ENCODE results near the gene SPECC1.

The SPECC1 gene

GRCh38 chr17:20125724-20126123 is 116.6 kb downstream of the SPECC1 start:
- Histone ChIP-seq H3K4me1 (ENCODE audit: control insufficient read depth, low read length) (no peaks in the 10 kb centered on the region), H3K9me3 (ENCODE audit: control insufficient read depth, insufficient read depth, low read length) (no peaks in the 10 kb centered on the region), H3K9me2 (replicated peaks; ENCODE audit: control insufficient read depth, low read length) (no peaks in the 10 kb centered on the region), H3K27me3 (ENCODE audit: control insufficient read depth, low read length) (peaks cover 5% of the 10 kb centered on the region; the same call in 1 of the 2 replicates), H3K27ac (ENCODE audit: low read depth, low read length) (no peak overlapping the region), H3K36me3 (ENCODE audit: control insufficient read depth, low read length) (no peaks in the 10 kb centered on the region), H3K4me3 (ENCODE audit: low read length) (no peak overlapping the region), H4K20me1 (ENCODE audit: control insufficient read depth, insufficient read depth, low read depth, low read length) (no peaks in the 10 kb centered on the region), H3F3A (ENCODE audit: control insufficient read depth, insufficient read depth) (no peaks in the 10 kb centered on the region), H3K79me2 (ENCODE audit: control insufficient read depth, low read length) (no peaks in the 10 kb centered on the region), H3K4me2 (ENCODE audit: low read length) (no peak overlapping the region)
- TF ChIP-seq CTCF (IDR thresholded peaks at IDR 0.05; ENCODE audit: low read depth, low read length, poor library complexity, severe bottlenecking) (no peak), EZH2phosphoT487 (IDR thresholded peaks at IDR 0.05; ENCODE audit: borderline replicate concordance, low read length) (no peak)

GRCh38 chr17:20127360-20128035 is 118.3 kb downstream of the SPECC1 start:
- Histone ChIP-seq H3K4me3 (ENCODE audit: low read length) (no peak overlapping the region), H3F3A (ENCODE audit: control insufficient read depth, insufficient read depth) (no peaks in the 10 kb centered on the region), H4K20me1 (ENCODE audit: control insufficient read depth, insufficient read depth, low read depth, low read length) (no peaks in the 10 kb centered on the region), H3K9me3 (ENCODE audit: control insufficient read depth, insufficient read depth, low read length) (no peaks in the 10 kb centered on the region), H3K27me3 (ENCODE audit: control insufficient read depth, low read length) (peaks cover 5% of the 10 kb centered on the region; the same call in 1 of the 2 replicates), H3K79me2 (ENCODE audit: control insufficient read depth, low read length) (no peaks in the 10 kb centered on the region), H3K9me2 (replicated peaks; ENCODE audit: control insufficient read depth, low read length) (no peaks in the 10 kb centered on the region), H3K36me3 (ENCODE audit: control insufficient read depth, low read length) (no peaks in the 10 kb centered on the region), H3K4me2 (ENCODE audit: low read length) (no peak overlapping the region), H3K27ac (ENCODE audit: low read depth, low read length) (no peak overlapping the region), H3K4me1 (ENCODE audit: control insufficient read depth, low read length) (no peaks in the 10 kb centered on the region)
- no peak for TF ChIP-seq CTCF (IDR thresholded peaks at IDR 0.05; ENCODE audit: low read depth, low read length, poor library complexity, severe bottlenecking)
- TF ChIP-seq EZH2phosphoT487 (IDR thresholded peaks at IDR 0.05; ENCODE audit: borderline replicate concordance, low read length) = no peak

GRCh38 chr17:20128036-20128667 is 119.0 kb downstream of the SPECC1 start:
- TF ChIP-seq EZH2phosphoT487 (IDR thresholded peaks at IDR 0.05; ENCODE audit: borderline replicate concordance, low read length) = no peak
- no peak for TF ChIP-seq CTCF (IDR thresholded peaks at IDR 0.05; ENCODE audit: low read depth, low read length, poor library complexity, severe bottlenecking)
- no peak overlapping the region for H3K4me2 ChIP-seq (ENCODE audit: low read length)

More at GRCh38 chr17:20128036-20128667, 119.0 kb downstream of the SPECC1 start:
- Histone ChIP-seq H3K9me2 (replicated peaks; ENCODE audit: control insufficient read depth, low read length) (no peaks in the 10 kb centered on the region), H3K9me3 (ENCODE audit: control insufficient read depth, insufficient read depth, low read length) (no peaks in the 10 kb centered on the region), H4K20me1 (ENCODE audit: control insufficient read depth, insufficient read depth, low read depth, low read length) (no peaks in the 10 kb centered on the region), H3K27me3 (ENCODE audit: control insufficient read depth, low read length) (peaks cover 5% of the 10 kb centered on the region; the same call in 1 of the 2 replicates), H3K36me3 (ENCODE audit: control insufficient read depth, low read length) (no peaks in the 10 kb centered on the region), H3F3A (ENCODE audit: control insufficient read depth, insufficient read depth) (no peaks in the 10 kb centered on the region), H3K27ac (ENCODE audit: low read depth, low read length) (no peak overlapping the region), H3K4me3 (ENCODE audit: low read length) (no peak overlapping the region), H3K4me1 (ENCODE audit: control insufficient read depth, low read length) (no peaks in the 10 kb centered on the region), H3K79me2 (ENCODE audit: control insufficient read depth, low read length) (no peaks in the 10 kb centered on the region)
